Kidney (tissue), 22 donors: ENCODE results near the gene FNIP2. TPM values are rescaled to one million over a fixed set of nuclear protein-coding genes. Genes with fewer than 3 reads are reported as not detected.

Experiments used
- DNase-seq, 5 donors: peaks; one replicate each; pipeline ENCODE4 v3.0.0-alpha.2; 2013 to 2020
- FAIRE-seq: peaks from 2 replicates; lab custom pipeline; 2012; peaks lifted over from hg19 to GRCh38; lab: Jason Lieb, UNC
- H3K27ac ChIP-seq, 2 donors: one replicate each; pipeline ENCODE4 v1.7.0; 2013; ENCODE audit warnings: low read depth in 2 of 2, low read length in 2 of 2, inconsistent platforms in 1 of 2
- H3K27me3 ChIP-seq: one replicate; pipeline ENCODE4 v1.7.1; 2013; ENCODE audit warnings: low read length, inconsistent platforms; ENCODE audit not compliant: control insufficient read depth, insufficient read depth
- H3K36me3 ChIP-seq, 3 donors: one replicate each; pipeline versions ENCODE4 v1.7.0 to v1.7.1; 2013; ENCODE audit warnings: low read length in 3 of 3, control low read depth in 1 of 3, inconsistent platforms in 1 of 3; ENCODE audit not compliant: insufficient read depth in 3 of 3, control insufficient read depth in 2 of 3
- H3K4me1 ChIP-seq, 3 donors: one replicate each; pipeline versions ENCODE4 v1.7.0 to v1.7.1; 2013; ENCODE audit warnings: low read length in 3 of 3, inconsistent platforms in 1 of 3, low read depth in 1 of 3; ENCODE audit not compliant: control insufficient read depth in 2 of 3, insufficient read depth in 2 of 3
- H3K4me3 ChIP-seq, 3 donors: one replicate each; pipeline versions ENCODE4 v1.7.0 to v1.8.1; 2013; ENCODE audit warnings: low read length in 3 of 3, control low read depth in 1 of 3, inconsistent platforms in 1 of 3
- H3K9ac ChIP-seq, 3 donors: one replicate each; pipeline versions ENCODE4 v1.7.0 to v1.7.1; 2013; ENCODE audit warnings: low read length in 3 of 3, control low read depth in 1 of 3, inconsistent platforms in 1 of 3
- H3K9me3 ChIP-seq, 3 donors: one replicate each; pipeline versions ENCODE4 v1.7.0 to v1.7.1; 2013; ENCODE audit warnings: low read length in 3 of 3, control low read depth in 1 of 3, inconsistent platforms in 1 of 3; ENCODE audit not compliant: control insufficient read depth in 2 of 3, insufficient read depth in 1 of 3
- CTCF ChIP-seq: IDR thresholded peaks from 3 replicates; pipeline ENCODE4 v1.5.1; 2012; ENCODE audit warnings: mild to moderate bottlenecking, moderate library complexity, borderline replicate concordance; ENCODE audit not compliant: insufficient read depth; ENCODE audit errors: extremely low read depth
- intact Hi-C: fragments of 100-400 bp; cut with DNase I; formaldehyde crosslinking; loops from one replicate; pipeline ENCODE4 v1.11.1; 2022
- long read RNA-seq, 10 donors: library from polyadenylated mRNA in 1 of 10; unstranded in 1 of 10; transcript quantifications; one replicate each; pipeline ENCODE4 v2.0.0 and lab custom pipeline, GENCODE V29; 2021 to 2026
- polyA plus RNA-seq: library from polyadenylated mRNA; stranded (reverse); fragments of 350-450 nt; fragmentation: Illumina TruSeq; extraction: RNeasy Lipid Tissue Mini Kit (QIAGEN cat#74804); gene quantifications from one replicate; pipeline ENCODE4 v1.2.3, GENCODE V29; 2014; ENCODE audit warnings: low read depth, low replicate concordance; ENCODE audit not compliant: insufficient read depth
- total RNA-seq: library from RNA; stranded (reverse); fragmentation: NEBNext Ultra II Directional; extraction: Animal tissue kit (Norgen Biotek cat#: 25700); gene quantifications from one replicate; pipeline ENCODE4 v1.2.1, GENCODE V29; 2021
- donor health status: control.
- donor health status: control.
- donor health status: control.
- donor health status: control.
- donor health status: control.
- donor health status: DM: yes; HTN: yes; CAD: no.
- donor health status: Normal renal cell carcinoma (clear cell type).

Gene FNIP2
- total RNA-seq: 65.1 TPM
- polyA plus RNA-seq: 13.2 TPM
- long read RNA-seq, donor 1: 0 reads
- long read RNA-seq, donor 2: 0 reads
- long read RNA-seq, donor 3, full-length matches to known transcripts: 2 of 2 reads
- long read RNA-seq, donor 3, partial matches to known transcripts: 0 of 2 reads
- long read RNA-seq, donor 3, other reads (novel, unspliced or antisense): 0 of 2 reads
- long read RNA-seq, donor 4: 0 reads
- long read RNA-seq, donor 5: 0 reads
- long read RNA-seq, donor 6: 0 reads
- long read RNA-seq, donor 7, full-length matches to known transcripts: 2 of 52 reads
- long read RNA-seq, donor 7, partial matches to known transcripts: 8 of 52 reads
- long read RNA-seq, donor 7, other reads (novel, unspliced or antisense): 42 of 52 reads
- long read RNA-seq, donor 8: 0 reads
- long read RNA-seq, donor 9: 0 reads
- long read RNA-seq, donor 10: 0 reads

GRCh38 chr4:158768555-158769174, at the start of gene FNIP2:
TSS of gene FNIP2 (plus strand) at chr4:158769026. CDS start at chr4:158769213, 187 bp downstream.
- peaks cover 0 to 12% (median 11%) of the 10 kb centered on the region in 3 donors for H3K4me1 ChIP-seq
- peak within 1 kb of the TSS; percentile 87 for H3K4me3 ChIP-seq

GRCh38 chr4:158721680-158722079, 47.1 kb upstream of the FNIP2 start:
- Histone ChIP-seq H3K4me3 (peak overlapping the region in 1 of 3 donors; percentile 88), H3K27me3 (no peaks in the 10 kb centered on the region), H3K4me1 (peaks cover 4 to 9% (median 6%) of the 10 kb centered on the region in 3 donors), H3K9me3 (no peaks in the 10 kb centered on the region), H3K27ac (no peak overlapping the region), H3K9ac (peak overlapping the region in 1 of 3 donors; percentile 97), H3K36me3 (peaks cover 4 to 25% (median 21%) of the 10 kb centered on the region in 3 donors)
- no peak for DNase-seq
- TF ChIP-seq CTCF: no peak
- no peak for FAIRE-seq
- intact Hi-C loops: no loop called here

More at GRCh38 chr4:158768555-158769174, at the start of gene FNIP2:
- Histone ChIP-seq H3K27ac (peak within 1 kb of the TSS; percentile 92 to 93), H3K27me3 (no peaks in the 10 kb centered on the region), H3K36me3 (no peaks in the 10 kb centered on the region), H3K9ac (peak within 1 kb of the TSS; percentile 76 to 94 (median 92)), H3K9me3 (no peaks in the 10 kb centered on the region)
- intact Hi-C loops: no loop called here
- FAIRE-seq (no peak), DNase-seq (peak; percentile 86 to 94 (median 90))
- no peak for TF ChIP-seq CTCF

GRCh38 chr4:158722291-158722916, 46.4 kb upstream of the FNIP2 start:
- H3K27ac ChIP-seq: peak overlapping the region; percentile 97
- H3K9me3 ChIP-seq: no peaks in the 10 kb centered on the region
- intact Hi-C loops: no loop called here
- H3K4me3 ChIP-seq: peak overlapping the region; percentile 88 to 97 (median 88)
- H3K36me3 ChIP-seq: peaks cover 2 to 24% (median 21%) of the 10 kb centered on the region in 3 donors
- TF ChIP-seq CTCF: no peak
- H3K9ac ChIP-seq: peak overlapping the region; percentile 88 to 97 (median 97)
- peak in 4 of 5 donors; percentile 35 to 70 (median 58) for DNase-seq
- H3K4me1 ChIP-seq: peaks cover 4 to 9% (median 6%) of the 10 kb centered on the region in 3 donors
- FAIRE-seq: no peak
- no peaks in the 10 kb centered on the region for H3K27me3 ChIP-seq
